Suprapubic skin (tissue), 4 donors: ENCODE measurements around the gene NOS3. TPM values are rescaled to one million over a fixed set of nuclear protein-coding genes. Genes with fewer than 3 reads are reported as not detected.

Experiments used
- DNase-seq, 2 donors: peaks; one replicate each; pipeline ENCODE4 v3.0.0-alpha.2; 2019; ENCODE audit warnings: low spot score in 2 of 2
- H3K27ac ChIP-seq: fragments of 200-600 bp; sonication (generic); one replicate; pipeline ENCODE4 v1.5.1; 2019
- H3K27me3 ChIP-seq: fragments of 200-600 bp; sonication (generic); one replicate; pipeline ENCODE4 v1.5.1; 2019
- H3K36me3 ChIP-seq: fragments of 200-600 bp; sonication (generic); one replicate; pipeline ENCODE4 v1.5.1; 2019
- H3K4me1 ChIP-seq: fragments of 200-600 bp; sonication (generic); one replicate; pipeline ENCODE4 v1.5.1; 2019
- H3K4me3 ChIP-seq: fragments of 200-600 bp; sonication (generic); one replicate; pipeline ENCODE4 v1.5.1; 2019; ENCODE audit warnings: mild to moderate bottlenecking
- H3K9me3 ChIP-seq: fragments of 200-600 bp; sonication (generic); one replicate; pipeline ENCODE4 v1.5.1; 2019
- EP300 ChIP-seq: sonication (generic); formaldehyde crosslinking; IDR thresholded peaks from one replicate; pipeline ENCODE4 v1.6.1; 2017; ENCODE audit warnings: antibody characterized with exemption
- POLR2A ChIP-seq, 2 donors: fragments of 450-650 bp; IDR thresholded peaks; one replicate each; pipeline ENCODE4 v1.6.1; 2017; ENCODE audit warnings: antibody characterized with exemption in 2 of 2, mild to moderate bottlenecking in 2 of 2, moderate library complexity in 2 of 2
- POLR2AphosphoS5 ChIP-seq, 3 donors: sonication (generic); formaldehyde crosslinking; IDR thresholded peaks; one replicate each; pipeline ENCODE4 v1.6.1; 2017; ENCODE audit warnings: antibody characterized with exemption in 3 of 3
- WGBS: methylation state at CpG from one replicate; pipeline ENCODE4 v1.1.5; 2018; 5-methylcytosine and 5-hydroxymethylcytosine counted together
- total RNA-seq, 4 donors: library from RNA; depleted of rRNA; stranded (reverse); fragments of >200 nt; gene quantifications; one replicate each; pipeline ENCODE4 v1.1.0, GENCODE V29; 2016
- TF ChIP-seq, protein P1 (sequence below), 2 donors: fragments of 200-600 bp in 1 of 2; fragments of 450-650 bp in 1 of 2; sonication (generic) in 1 of 2; IDR thresholded peaks; one replicate each; pipeline ENCODE4 v1.5.1; 2016 to 2019; ENCODE audit warnings: antibody characterized with exemption in 2 of 2, mild to moderate bottlenecking in 1 of 2, moderate library complexity in 1 of 2

The NOS3 gene
- total RNA-seq, 4 donors from 2014 or later, result 2.6 to 10.9 (median 6.8) TPM

DNA sequence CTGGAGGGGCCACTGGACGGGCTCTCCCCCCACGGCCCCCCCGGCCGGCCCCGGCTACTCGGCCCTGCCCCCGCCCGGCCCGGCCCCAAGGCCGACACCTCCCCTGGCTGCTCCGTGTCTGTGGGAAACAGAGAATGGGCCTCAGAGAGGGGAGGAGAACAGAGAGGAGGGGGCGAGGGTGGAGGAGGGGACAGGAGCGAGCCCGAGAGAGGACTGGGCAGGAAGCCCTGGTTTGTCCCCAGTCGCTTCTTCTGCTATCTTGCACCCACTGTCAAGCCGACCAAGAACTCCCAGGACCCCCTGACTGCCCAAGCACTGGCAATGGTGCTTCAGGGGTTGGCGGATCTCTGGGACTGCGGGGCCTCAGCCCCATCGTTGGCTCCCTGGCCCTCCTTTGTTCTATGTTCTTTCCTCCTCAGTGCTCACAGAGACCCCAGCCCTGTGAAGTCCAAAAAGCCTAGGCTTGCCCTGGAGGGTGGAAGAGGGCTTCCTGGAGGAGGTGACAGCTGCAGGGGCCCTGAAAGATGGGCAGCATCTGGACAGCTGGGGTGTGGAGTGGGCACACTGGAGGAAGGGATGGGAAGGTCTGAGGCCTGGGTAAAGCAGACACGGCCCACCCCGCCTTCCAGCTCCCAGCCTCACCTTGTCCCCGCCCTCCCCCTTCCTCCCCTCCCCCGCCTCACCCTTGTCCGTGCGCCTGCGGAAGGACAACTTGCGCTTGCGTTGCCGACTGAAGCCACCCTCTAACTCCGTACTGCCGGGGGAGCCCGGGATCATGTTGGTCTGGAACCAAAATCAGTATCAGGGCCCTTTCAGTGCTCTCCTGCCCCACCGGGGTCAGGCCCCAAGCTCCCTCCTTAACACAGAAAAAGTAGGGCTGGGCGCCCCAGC is 42.8 kb upstream of the NOS3 start:
- 42% methylated on average over 17 of the region's 34 CpGs for WGBS
- Histone ChIP-seq H3K4me1 (peaks cover 28% of the 10 kb centered on the region), H3K9me3 (no peaks in the 10 kb centered on the region), H3K27me3 (peaks cover 49% of the 10 kb centered on the region), H3K4me3 (no peak overlapping the region), H3K36me3 (no peaks in the 10 kb centered on the region), H3K27ac (no peak overlapping the region)
- peak; percentile 36 to 55 for DNase-seq
- no peak for TF ChIP-seq POLR2A (IDR thresholded peaks at IDR 0.05)
- TF ChIP-seq, protein P1, sequence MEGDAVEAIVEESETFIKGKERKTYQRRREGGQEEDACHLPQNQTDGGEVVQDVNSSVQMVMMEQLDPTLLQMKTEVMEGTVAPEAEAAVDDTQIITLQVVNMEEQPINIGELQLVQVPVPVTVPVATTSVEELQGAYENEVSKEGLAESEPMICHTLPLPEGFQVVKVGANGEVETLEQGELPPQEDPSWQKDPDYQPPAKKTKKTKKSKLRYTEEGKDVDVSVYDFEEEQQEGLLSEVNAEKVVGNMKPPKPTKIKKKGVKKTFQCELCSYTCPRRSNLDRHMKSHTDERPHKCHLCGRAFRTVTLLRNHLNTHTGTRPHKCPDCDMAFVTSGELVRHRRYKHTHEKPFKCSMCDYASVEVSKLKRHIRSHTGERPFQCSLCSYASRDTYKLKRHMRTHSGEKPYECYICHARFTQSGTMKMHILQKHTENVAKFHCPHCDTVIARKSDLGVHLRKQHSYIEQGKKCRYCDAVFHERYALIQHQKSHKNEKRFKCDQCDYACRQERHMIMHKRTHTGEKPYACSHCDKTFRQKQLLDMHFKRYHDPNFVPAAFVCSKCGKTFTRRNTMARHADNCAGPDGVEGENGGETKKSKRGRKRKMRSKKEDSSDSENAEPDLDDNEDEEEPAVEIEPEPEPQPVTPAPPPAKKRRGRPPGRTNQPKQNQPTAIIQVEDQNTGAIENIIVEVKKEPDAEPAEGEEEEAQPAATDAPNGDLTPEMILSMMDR (IDR thresholded peaks at IDR 0.05), result no peak
- TF ChIP-seq POLR2AphosphoS5 (IDR thresholded peaks at IDR 0.05), result no peak
- no peak for TF ChIP-seq EP300

DNA sequence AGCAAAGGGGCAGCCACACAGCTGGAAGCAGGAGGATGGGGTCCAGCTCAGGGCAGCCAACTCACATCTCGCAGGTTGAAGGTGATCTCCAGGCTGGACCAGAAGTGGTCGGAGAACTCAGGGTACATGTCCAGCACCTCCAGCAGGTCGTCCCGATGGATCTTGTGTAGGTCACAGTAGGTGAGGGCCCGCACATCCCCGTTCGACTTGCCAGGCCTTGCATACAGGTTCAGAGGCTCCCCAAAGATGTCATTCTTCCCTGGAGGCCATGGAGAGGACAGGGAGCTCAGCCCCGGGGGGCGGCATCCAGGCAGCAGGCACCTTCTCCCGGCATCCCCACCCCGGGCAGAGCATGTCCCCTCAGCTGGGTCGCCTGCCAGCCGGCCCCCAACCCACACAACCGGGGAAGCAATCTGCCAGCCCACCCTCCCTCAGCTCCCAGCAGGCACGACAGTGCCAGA is 42.0 kb upstream of the NOS3 start:
- peaks cover 55% of the 10 kb centered on the region for H3K27me3 ChIP-seq
- H3K27ac ChIP-seq, result no peak overlapping the region
- no peak overlapping the region for H3K4me3 ChIP-seq
- H3K4me1 ChIP-seq, result peaks cover 26% of the 10 kb centered on the region
- no peaks in the 10 kb centered on the region for H3K36me3 ChIP-seq
- DNase-seq, result peak in 1 of 2 donors; percentile 50
- whole genome bisulfite sequencing, result 59% methylated on average over 3 of the region's 15 CpGs
- TF ChIP-seq POLR2A (IDR thresholded peaks at IDR 0.05) (no peak), EP300 (no peak), POLR2AphosphoS5 (IDR thresholded peaks at IDR 0.05) (no peak)
- TF ChIP-seq, protein P1 (IDR thresholded peaks at IDR 0.05), result no peak
- no peaks in the 10 kb centered on the region for H3K9me3 ChIP-seq

DNA sequence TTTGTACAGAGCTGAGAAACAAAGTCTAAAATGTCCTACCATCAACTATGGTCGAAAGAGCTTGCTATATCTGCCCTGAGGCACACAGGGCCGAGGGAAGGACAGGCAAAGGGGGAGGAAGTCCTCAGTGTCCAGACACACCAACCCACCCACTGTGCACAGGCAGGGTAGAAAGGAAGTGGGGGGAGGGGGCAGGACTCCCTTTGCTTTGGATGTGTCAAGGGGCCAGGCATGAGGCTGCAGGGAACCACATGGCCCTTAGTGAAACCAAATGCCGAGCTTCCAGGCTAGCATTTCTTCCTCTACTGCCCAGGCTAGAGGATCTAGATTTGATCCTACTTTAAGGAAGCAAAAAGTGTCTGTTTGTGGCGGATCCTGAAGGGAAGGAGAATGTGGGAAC is 41.3 kb upstream of the NOS3 start:
- no peaks in the 10 kb centered on the region for H3K9me3 ChIP-seq
- peaks cover 21% of the 10 kb centered on the region for H3K4me1 ChIP-seq
- H3K27ac ChIP-seq, result no peak overlapping the region
- peak in 1 of 2 donors; percentile 20 for DNase-seq
- no peaks in the 10 kb centered on the region for H3K36me3 ChIP-seq
- 66% methylated on average over 4 of the region's 4 CpGs for WGBS
- TF ChIP-seq POLR2AphosphoS5 (IDR thresholded peaks at IDR 0.05) (no peak), EP300 (no peak), POLR2A (IDR thresholded peaks at IDR 0.05) (no peak)
- TF ChIP-seq, protein P1 (IDR thresholded peaks at IDR 0.05), result no peak
- H3K4me3 ChIP-seq, result no peak overlapping the region
- H3K27me3 ChIP-seq, result peaks cover 63% of the 10 kb centered on the region

DNA sequence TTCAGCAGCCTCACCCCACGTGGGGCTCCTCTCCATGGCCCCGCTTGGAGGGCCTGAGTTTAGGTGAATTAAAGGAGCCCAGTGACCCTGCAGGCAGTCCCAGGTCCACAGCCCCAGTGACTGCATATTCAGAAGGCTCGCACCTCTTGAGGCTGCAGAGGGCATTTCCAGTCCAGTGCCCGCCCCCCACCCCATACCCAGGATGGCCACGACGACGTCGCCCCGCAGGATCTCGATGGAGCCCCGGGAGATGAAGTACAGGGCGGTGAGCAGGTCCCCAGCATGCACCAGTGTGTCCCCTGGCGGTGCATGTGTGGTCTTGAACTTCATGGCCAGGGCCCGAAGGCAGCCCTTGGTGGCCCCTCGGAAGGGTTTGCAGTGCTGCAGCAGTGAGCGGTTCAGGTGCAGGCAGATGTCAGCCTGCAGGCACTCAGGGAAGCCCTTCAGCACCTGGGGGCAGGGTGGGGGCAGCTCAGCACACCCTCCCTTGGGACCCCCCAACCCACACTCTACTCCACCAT is 40.8 kb upstream of the NOS3 start:
- no peaks in the 10 kb centered on the region for H3K36me3 ChIP-seq
- peak in 1 of 2 donors; percentile 40 for DNase-seq
- H3K27ac ChIP-seq, result no peak overlapping the region
- H3K9me3 ChIP-seq, result no peaks in the 10 kb centered on the region
- peaks cover 21% of the 10 kb centered on the region for H3K4me1 ChIP-seq
- TF ChIP-seq POLR2A (IDR thresholded peaks at IDR 0.05) (no peak), EP300 (no peak), POLR2AphosphoS5 (IDR thresholded peaks at IDR 0.05) (no peak)
- TF ChIP-seq, protein P1 (IDR thresholded peaks at IDR 0.05), result no peak
- H3K27me3 ChIP-seq, result peaks cover 67% of the 10 kb centered on the region
- no peak overlapping the region for H3K4me3 ChIP-seq
- 90% methylated on average over 2 of the region's 16 CpGs for WGBS
